HFFc6 (cell line): ENCODE results near the gene SEMA6A. TPM values are rescaled to one million over a fixed set of nuclear protein-coding genes. Genes with fewer than 3 reads are reported as not detected.

Source experiments
- DNase-seq: peaks from one replicate; pipeline ENCODE4 v3.0.0-alpha.2; 2018
- H3K27ac Mint-ChIP-seq: 2 replicates; pipeline ENCODE4 v1.8.0; 2020; ENCODE audit warnings: mild to moderate bottlenecking, mixed read lengths
- H3K27me3 Mint-ChIP-seq: 2 replicates; pipeline ENCODE4 v1.8.0; 2021; ENCODE audit warnings: mild to moderate bottlenecking, moderate library complexity, mixed read lengths; ENCODE audit not compliant: insufficient read depth
- H3K36me3 Mint-ChIP-seq: 2 replicates; pipeline ENCODE4 v1.8.0; 2021; ENCODE audit warnings: low read depth, mixed read lengths
- H3K4me1 Mint-ChIP-seq: 2 replicates; pipeline ENCODE4 v1.8.0; 2020; ENCODE audit warnings: low read depth, mixed read lengths
- H3K4me3 Mint-ChIP-seq: 2 replicates; pipeline ENCODE4 v1.8.0; 2020; ENCODE audit warnings: mild to moderate bottlenecking, moderate library complexity, mixed read lengths
- H3K9me3 Mint-ChIP-seq: 2 replicates; pipeline ENCODE4 v1.8.0; 2020; ENCODE audit warnings: mild to moderate bottlenecking, mixed read lengths
- total RNA-seq, 6 experiments: library from RNA; stranded (reverse); fragmentation: NEBNext Ultra II Directional; extraction: Animal tissue kit (Norgen Biotek cat#: 25700); gene quantifications; 2 replicates in 1 of 6; 3 replicates in 5 of 6; pipeline ENCODE4 v1.2.3, GENCODE V29; 2021
- TF ChIP-seq, protein P1 (sequence below): fragments of 200-600 bp; sonication (generic); IDR thresholded peaks from 2 replicates; pipeline ENCODE4 v1.5.0; 2021; ENCODE audit warnings: antibody characterized with exemption, mild to moderate bottlenecking

The SEMA6A gene
- total RNA-seq, 6 experiments from 2014 or later: 0.20 to 0.76 (median 0.44) TPM

DNA sequence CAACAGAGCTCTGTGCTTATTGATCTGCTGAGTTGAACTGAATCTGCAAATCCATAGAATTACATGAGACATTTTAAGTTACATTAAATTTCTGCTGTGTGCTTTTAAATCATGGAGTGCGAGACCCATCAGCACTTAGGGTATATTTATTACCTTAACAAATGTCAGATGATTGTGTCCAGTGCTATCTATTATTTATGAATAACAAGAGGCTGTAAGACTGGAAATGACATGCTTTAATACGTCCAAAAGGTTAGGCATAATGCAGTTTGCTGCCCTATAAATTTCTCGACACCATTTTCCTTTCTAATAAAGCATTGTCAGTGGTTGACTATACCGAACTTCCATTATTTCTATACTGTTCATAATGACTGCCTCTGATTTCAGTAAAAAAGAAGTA is 117.6 kb downstream of the SEMA6A start:
- Mint-ChIP-seq H3K36me3 (no peaks in the 10 kb centered on the region), H3K4me1 (peaks cover 26% of the 10 kb centered on the region), H3K27ac (no peak overlapping the region), H3K4me3 (no peak overlapping the region), H3K27me3 (peaks cover 8% of the 10 kb centered on the region; the same call in 1 of the 2 replicates), H3K9me3 (no peaks in the 10 kb centered on the region)
- no peak for DNase-seq
- TF ChIP-seq, protein P1, sequence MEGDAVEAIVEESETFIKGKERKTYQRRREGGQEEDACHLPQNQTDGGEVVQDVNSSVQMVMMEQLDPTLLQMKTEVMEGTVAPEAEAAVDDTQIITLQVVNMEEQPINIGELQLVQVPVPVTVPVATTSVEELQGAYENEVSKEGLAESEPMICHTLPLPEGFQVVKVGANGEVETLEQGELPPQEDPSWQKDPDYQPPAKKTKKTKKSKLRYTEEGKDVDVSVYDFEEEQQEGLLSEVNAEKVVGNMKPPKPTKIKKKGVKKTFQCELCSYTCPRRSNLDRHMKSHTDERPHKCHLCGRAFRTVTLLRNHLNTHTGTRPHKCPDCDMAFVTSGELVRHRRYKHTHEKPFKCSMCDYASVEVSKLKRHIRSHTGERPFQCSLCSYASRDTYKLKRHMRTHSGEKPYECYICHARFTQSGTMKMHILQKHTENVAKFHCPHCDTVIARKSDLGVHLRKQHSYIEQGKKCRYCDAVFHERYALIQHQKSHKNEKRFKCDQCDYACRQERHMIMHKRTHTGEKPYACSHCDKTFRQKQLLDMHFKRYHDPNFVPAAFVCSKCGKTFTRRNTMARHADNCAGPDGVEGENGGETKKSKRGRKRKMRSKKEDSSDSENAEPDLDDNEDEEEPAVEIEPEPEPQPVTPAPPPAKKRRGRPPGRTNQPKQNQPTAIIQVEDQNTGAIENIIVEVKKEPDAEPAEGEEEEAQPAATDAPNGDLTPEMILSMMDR: no peak

DNA sequence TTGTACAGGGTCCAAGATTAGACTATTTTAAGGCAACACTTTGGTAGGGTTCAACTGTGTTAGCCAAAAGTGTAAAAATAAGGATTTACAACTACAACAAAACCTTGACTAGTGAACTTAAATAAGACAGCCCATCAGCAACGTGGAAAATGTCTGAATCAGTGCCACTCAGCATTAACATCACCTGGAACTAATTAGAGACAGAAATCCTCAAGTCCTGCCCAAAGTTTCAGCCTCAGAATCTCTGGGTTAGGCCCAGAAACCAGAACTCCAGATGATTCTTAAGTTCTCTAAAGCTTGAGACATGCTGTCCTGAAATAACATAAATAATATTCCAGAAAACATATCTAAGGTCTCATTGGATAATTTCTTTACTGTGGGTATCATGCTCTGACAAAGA is 118.6 kb downstream of the SEMA6A start:
- no peak overlapping the region for H3K4me3 Mint-ChIP-seq
- H3K4me1 Mint-ChIP-seq: peaks cover 26% of the 10 kb centered on the region
- H3K27ac Mint-ChIP-seq: no peak overlapping the region
- H3K9me3 Mint-ChIP-seq: no peaks in the 10 kb centered on the region
- DNase-seq: no peak
- peaks cover 8% of the 10 kb centered on the region; the same call in 1 of the 2 replicates for H3K27me3 Mint-ChIP-seq
- H3K36me3 Mint-ChIP-seq: no peaks in the 10 kb centered on the region
- TF ChIP-seq, protein P1: no peak

DNA sequence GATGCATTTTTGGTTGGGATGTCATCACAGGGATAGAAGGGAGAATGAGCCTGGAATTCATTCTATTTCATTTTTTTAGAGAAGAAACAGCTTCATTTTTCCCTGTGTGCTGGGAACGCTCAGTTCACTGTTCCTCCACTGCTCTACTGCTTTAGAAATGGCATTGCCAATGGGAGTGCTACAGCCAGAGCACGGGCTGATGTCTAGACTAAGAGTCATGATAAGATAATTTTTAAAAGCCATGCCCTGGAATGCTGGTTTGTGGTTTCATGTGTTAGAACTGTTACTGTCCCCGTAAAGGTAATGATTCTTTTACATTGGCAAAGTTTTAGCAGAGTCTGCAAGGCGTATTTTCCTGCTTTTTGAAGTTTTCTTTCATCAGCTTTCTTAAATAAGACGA is 119.6 kb downstream of the SEMA6A start:
- Mint-ChIP-seq H3K9me3 (no peaks in the 10 kb centered on the region), H3K36me3 (no peaks in the 10 kb centered on the region), H3K4me3 (peak overlapping the region; percentile 77), H3K27ac (peak overlapping the region; percentile 56), H3K27me3 (peaks cover 8% of the 10 kb centered on the region; the same call in 1 of the 2 replicates), H3K4me1 (peaks cover 26% of the 10 kb centered on the region)
- peak; percentile 47 for DNase-seq
- TF ChIP-seq, protein P1: no peak

DNA sequence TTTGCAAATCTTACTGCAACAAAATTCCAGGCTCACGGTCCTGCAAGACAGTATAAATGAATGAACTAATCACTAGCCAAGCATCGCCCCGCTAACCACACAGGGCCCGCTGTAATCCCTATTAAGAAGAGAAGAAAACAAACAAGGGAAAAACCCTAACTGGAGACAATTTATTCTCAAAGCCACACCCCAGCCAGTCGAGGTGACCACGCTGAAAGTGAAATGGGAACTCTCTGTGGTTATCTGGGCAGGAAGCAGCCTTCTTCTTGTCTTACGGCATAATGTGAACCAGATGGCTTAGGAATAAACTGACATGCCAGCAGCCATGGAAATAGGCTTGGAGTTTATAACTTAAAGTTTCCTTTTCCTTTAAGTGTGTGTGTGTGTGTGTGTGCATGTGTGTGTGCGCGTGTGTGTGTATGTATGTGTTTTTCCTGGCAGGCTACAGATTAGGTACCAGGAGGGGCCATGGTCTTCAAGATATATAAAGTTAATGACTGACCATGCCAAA is 120.2 kb downstream of the SEMA6A start:
- TF ChIP-seq, protein P1: no peak
- peaks cover 26% of the 10 kb centered on the region for H3K4me1 Mint-ChIP-seq
- H3K4me3 Mint-ChIP-seq: peak overlapping the region; percentile 77

DNA sequence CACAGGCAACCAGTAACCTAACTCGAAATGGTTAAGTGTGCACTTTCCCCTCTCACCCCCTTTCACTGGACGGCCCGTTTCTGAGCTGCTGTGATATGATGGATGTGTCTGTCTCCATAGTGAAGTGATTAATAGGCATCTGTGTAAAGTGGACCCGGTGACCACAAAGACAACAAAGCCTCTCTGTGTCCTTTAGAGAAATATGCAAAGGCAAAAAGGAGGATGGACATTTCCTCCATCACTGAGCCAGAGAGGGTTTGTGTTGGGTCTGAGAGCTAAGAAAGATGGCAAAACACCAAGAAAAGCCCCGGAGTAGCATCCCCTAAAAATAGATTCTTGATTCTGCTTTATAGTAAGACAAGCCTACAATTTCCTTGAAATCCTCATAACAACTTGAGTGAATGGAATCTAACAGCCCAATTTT is 120.6 kb downstream of the SEMA6A start:
- no peak for DNase-seq
- Mint-ChIP-seq H3K27ac (peak overlapping the region; percentile 56), H3K36me3 (no peaks in the 10 kb centered on the region), H3K27me3 (peaks cover 4% of the 10 kb centered on the region; the same call in 1 of the 2 replicates), H3K9me3 (no peaks in the 10 kb centered on the region), H3K4me1 (peaks cover 26% of the 10 kb centered on the region), H3K4me3 (peak overlapping the region; percentile 77)
- TF ChIP-seq, protein P1: no peak

More for the DNA sequence above, 120.2 kb downstream of the SEMA6A start:
- Mint-ChIP-seq H3K27me3 (peaks cover 4% of the 10 kb centered on the region; the same call in 1 of the 2 replicates), H3K9me3 (no peaks in the 10 kb centered on the region), H3K27ac (peak overlapping the region; percentile 56), H3K36me3 (no peaks in the 10 kb centered on the region)
- peak; percentile 91 for DNase-seq
